GM21381 (cell line): Measurements from ENCODE around the gene ADD2.

Source experiments
- ATAC-seq: cut with Tn5 transposase; IDR thresholded peaks from one replicate; pipeline ENCODE4 v1.9.1; 2021; ENCODE audit warnings: mild to moderate bottlenecking, moderate library complexity; ENCODE audit not compliant: unreplicated experiment

The ADD2 gene

DNA sequence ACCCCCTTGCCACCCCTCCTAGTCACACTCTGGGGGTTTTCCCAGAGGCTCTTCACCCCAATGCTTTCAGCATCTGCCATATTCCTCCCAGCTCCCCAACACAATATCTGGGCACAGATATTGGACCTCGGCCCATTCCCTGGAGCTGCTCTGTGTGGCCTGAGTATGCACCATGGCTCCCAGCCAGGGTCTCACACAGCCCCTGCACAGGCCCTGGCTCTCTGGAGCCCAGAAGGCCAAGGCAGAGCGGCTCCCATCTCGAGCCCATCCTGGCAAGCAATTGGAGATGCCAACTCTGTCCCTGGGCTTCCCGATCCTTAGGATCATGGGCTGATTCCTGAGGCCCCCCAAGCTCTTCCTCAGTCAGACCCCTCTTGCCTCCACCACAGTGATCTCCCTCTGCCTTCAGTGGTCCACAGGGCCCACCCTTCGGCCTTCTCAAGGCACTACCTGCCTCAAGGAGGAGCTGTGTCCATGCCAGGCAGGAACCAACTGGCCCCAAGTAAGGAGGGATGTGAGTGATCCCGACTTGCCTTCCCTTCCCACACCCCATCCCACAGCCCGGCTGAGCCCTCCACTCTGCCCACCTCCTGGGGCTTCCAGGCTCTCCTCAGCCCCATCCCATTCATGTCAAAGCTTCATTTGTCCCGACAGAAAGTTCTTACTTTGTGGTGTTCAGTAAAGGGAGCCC, 62.7 kb downstream of the ADD2 start:
- no peak for ATAC-seq

DNA sequence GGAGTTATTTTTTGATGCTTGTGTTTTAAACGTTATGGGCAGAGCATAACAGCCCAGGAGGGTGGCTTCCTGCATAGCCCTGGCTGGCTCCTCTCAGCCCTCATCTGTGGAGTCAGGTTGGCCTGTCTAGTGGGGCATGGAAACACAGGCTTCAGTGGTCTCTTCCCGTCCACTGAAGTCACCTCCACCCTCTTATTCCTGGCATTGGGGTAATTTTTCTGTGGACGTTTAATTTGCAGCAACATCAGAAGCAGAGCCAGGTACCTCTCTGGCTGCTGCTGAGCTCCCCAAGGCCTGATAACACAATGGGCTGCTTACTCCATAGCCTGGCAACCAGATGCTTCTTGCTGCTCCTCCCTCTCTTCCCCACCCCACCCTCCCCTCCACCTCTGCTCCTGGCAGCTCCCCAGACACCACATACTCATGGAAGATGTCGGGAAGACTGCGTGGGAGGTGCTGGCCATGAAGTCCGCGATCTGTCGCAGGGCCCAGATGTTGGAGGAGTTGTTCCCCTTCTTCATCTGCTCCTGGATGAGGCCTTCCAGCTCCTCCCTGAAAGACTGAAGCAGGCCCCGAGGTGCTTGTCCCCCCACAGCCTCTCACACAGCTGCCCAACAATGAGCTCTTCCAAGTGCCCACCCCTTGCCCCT, 64.0 kb downstream of the ADD2 start:
- ATAC-seq, result no peak

DNA sequence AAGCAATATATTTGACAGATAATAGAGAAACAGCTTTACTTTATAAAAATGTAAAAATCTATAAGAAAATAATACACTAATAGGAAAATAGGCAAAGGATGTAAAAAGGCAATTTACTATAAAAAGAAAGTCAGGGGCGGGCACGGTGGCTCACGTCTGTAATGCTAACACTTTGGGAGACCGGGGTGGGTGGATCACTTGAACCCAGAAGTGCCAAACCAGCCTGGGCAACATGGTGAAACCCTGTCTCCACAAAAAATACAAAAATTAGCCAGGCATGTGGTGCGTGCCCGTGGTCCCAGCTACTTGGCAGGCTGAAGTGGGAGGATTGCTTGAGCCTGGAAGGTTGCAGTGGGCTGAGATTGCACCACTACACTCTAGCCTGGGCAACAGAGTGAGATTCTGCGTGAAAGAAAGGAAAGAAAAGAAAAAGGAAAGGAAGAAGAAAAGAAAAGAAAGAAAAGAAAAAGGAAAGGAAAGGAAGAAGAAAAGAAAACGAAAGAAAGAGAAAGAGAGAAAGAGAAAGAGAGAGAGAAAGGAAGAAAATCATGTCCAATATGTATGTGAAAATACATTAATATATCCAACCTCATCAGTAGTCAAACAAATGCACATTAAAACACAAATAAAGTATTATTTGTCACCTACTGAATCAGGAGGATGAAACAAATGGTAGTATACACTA, 65.1 kb downstream of the ADD2 start:
- ATAC-seq, result no peak

DNA sequence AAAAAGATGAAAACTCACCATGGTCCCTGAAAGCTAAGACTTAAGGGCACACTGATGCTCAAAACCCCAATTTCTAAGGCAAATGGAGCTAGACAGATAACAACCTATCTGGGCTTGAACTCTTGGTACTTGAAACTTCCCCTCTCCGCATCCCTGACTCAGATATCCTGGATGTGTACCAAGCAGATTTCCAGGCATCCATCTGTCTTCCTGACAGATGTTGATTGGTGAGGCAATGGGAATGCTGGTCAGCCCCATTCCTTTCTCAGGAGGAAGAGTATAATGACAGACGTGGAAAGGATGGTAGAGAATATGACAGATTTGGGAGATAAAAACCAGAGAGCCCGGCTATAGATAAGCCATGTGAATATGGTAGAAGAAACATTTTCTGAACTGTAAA, 69.2 kb downstream of the ADD2 start:
- no peak for ATAC-seq

DNA sequence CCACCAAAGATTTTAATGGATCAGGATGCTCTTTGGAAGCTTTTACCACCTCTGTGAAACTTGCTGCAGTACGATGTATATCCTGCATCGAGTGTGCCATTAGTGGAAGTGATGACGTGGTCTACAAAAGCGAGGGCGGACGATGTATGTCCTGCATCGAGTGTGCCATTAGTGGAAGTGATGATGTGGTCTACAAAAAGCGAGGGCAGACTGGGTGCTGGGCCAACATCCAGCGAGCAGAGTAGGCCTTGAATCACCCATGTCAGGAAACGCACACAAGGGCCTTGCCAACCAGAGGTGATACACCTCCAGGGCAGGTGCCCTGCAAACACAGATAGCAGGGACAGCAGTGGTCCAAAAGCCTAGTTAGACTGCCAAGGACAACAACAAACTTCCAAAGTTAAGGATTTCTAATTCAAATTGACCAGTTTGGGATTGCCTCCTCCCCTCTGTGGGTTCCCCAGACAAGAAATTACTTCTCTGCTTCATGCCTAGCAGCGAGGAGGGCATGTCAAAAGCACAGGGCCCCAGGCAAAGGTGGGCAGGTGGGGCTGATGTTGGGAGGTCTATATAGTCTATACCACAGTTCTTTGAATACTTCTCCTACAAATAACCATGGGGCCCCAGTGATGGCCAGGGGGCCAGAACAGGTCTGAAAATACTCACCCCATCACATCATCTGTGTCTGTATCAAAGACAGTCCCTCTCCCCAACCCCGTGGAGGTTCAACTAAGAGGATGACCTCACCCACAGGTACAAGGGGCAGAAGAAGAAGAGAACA, 70.2 kb downstream of the ADD2 start:
- no peak for ATAC-seq

DNA sequence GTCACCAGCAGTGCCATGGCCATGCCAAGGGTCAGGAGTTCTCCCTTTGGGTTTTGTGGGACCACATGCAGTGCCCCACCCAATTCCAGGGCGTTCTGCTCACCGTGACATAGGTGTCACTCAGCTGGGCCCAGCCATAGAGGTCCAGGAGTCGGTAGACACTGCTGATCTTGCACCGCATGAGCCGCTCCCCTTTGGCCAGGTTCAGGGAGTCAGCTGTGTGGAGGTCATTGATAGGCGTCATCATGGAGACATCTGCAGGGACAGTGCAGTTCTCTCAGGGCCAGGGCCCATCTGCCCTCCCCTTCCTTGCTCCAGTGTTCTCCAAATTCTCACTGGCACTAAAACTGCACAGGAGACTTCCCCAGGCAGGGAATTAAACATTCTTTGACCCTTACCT, 71.9 kb downstream of the ADD2 start:
- no peak for ATAC-seq

DNA sequence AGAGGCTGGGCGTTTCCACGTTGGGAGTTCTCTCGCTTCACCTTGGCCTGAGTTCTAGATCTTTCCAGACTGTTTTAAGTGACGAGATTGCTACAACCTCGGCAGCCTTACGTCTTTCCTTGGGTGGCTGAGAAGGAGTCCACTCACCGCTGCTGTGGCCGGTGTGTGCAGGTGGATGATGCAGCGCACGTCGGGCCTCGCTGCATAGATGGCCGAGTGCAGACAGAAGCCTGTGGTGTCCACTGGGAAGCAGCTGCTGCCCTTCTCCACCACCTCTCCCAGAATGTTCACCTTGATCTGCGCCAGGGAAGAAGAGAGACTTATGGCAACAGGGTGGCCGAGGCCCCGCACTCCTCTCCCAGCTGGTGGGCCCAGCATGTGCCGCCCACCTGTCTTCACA, 75.7 kb downstream of the ADD2 start:
- no peak for ATAC-seq

DNA sequence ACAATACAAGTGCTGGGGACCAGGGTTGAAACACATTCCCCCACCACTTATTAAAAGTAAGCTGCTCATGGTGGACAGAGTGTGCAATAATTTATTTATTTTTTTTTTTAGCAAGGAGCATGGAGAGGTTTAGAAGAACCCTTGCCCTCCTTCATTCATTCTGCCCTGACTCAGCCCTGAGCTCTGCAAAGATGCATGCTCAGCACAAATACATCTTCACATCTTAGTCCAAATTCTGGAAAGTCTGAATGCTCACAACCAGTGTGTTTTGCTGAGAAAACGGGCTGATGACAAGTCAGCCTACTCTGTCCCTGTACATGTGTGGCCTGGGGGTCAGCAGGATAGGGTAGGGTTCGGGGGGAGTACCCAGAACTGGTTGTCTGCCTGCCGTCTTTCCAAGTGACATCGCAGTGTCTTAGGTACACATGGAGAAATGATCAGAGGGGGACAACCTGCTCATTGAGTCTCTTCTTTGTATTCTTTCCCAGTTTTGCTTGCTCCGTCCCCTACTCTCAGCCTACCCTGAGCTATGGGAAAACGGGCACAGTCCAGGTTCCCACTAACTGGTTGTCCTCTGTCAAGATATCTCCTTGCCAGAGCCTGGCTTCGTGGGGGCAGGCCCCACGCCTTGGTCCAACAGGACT, 76.4 kb downstream of the ADD2 start:
- ATAC-seq, result no peak

DNA sequence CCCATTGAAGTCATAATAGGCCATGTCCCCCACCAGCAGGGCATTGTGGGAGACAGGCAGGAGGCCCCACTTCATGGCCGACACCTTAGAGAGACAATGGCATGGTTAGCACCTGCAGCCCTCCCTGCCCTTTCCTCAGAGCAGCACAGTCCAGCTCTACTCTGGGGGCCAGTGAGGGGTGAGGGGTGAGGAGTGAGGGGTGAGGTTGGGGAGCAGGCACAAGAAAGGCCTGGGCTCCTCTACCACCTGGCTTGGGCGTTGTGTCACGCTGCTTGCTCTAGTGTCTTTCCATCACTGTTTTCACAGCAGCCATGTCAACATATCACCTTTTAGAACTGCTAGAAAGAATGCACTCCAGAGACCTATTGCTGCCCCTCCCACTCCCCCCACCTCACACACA, 77.2 kb downstream of the ADD2 start:
- ATAC-seq, result no peak

DNA sequence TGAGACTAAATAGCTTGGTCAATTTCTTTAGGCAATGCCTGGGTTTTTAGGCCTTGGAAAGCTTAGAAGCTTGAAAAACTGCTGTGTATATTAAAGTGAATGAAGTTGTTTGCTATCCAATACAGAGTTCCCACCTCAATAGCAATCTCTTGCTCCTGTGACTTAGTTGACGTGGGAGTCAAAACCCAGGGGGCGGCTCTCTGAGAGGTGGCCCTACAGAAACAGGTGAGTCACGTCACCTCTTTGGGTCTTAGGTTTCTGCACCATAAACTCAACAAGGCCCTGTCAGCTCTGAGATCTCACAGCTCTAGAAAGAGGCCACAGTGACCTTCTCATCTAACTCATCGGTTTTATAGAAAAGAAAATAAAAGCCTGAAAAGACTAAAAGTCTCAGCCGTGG, 79.6 kb downstream of the ADD2 start:
- no peak for ATAC-seq

DNA sequence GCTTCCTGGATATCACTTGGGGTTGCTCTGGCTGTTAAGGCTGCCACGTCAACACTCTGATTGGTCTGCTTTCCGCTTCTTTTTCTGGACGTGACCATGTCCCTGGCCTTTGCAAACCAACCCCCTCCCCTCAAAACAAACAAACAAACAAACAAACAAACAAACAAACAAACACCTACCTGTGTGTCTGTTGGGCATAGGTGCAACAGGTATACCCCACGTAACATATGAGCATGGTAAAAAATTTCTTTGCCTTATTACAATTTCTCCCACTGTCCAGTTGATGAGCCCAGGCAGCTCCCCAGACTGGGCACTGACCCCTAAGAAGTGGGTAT, 80.6 kb downstream of the ADD2 start:
- no peak for ATAC-seq

DNA sequence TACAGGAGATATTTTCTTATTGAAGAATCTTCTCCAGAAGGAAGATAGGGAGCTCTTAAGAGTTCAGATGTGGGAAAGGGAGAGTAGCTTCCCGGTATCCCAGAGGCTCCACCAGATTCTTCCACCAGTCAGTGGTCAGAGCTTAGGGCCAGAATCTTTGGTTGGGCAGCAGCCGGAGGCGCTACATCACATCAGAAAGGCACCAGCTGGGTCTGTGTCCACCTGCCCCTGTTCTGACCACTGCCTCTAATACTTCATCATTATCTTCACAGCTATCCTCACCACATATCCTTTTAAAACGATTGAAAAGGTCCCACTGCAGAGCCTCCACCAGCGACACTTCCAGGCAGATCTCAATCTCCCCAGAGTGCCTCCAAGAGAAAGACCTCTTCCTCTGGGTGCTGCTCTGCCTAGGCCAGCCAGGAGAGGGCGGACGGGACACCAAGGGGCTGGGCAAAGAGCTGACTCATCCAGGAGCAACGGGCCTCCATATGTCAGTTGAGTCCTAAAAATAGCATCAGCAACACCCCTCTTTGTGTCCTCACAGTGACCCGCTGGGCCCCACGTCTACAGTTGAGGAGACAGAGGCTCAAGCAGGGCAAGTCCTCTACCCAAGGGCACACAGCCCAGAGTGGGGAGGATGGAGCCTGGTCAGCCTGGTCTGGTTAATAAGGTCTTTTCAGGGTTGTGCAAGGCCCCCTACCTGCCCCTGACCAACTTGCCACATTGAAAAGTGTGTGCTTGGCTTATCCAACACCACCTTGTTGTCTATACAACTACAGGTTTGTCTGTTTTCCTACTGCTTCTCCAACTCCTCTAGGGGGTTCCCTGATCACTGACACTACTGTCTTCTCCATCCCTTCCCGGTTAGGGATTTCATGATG, 81.2 kb downstream of the ADD2 start:
- no peak for ATAC-seq

DNA sequence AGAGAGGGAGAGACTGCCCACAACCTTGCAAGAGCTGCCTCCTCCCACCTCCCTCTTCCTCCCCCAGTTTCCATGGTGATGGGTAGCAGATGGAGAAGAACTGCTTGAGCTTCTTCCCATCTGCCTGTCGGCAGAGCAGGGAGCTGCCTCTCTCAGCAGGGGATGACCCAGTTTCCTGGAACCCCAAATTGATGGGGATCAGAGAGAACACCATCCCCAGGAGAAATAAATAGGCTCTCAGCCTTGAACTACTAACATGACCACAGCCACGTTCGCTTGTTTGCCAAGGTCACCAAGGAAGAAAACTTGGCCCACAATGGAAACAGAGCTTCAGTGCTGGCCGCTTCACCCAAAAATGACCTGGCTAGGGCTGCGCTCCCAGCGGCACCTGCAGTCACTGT, 82.2 kb downstream of the ADD2 start:
- ATAC-seq, result no peak

DNA sequence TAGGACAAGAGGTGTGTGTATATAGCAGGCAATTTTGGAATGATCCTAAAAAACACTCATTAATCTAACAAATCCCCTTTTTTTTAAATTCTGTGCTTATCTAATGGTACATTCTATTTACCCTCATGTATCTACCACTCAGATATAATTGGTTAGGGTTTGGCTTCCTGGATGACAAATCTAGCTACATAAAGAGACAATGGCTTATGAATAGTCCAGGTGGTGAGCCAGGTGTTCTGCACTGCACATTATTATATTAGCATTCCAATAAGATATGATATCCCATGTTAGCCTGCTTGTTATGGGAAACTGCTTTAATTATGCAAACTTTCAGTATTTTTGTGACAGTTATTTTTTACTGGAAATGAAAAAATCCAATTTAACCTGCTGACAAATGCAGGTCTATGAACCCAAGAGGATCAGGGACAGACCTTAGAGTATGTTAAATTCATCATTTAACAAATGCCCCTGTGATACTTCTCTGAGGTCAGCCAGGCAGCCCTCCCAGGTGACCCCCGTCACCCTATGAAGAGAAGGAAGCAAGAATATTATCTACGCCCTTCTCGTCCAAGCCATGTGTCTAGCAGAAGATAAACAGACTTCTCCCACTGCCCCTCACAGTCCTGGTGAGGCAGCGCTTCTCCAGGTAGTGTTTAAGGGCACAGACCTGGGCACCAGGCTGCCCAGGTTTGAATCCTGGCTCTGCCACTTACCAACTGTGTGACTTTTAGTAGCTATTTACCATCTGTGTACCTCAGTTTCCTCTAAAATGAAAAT, 83.0 kb downstream of the ADD2 start:
- no peak for ATAC-seq

DNA sequence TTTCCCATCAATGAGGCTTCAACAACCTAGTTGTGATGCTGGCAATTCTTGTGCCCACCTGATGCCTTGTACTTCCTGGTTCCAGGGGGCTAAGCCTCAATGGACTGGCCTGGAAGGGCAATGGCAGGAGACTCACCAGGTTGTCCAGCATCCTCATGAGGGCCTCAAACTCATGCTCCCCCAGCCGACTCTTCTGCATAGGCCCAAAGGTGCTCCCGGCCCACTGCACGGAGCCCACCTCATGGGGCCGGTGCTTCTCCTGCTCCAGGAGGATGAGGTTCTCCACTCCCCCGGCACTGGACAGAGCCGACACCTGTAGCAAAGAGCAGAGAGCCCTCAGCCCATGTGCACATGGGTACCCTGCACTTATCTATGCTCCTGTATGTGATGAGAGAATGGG, 84.5 kb downstream of the ADD2 start:
- ATAC-seq, result no peak

DNA sequence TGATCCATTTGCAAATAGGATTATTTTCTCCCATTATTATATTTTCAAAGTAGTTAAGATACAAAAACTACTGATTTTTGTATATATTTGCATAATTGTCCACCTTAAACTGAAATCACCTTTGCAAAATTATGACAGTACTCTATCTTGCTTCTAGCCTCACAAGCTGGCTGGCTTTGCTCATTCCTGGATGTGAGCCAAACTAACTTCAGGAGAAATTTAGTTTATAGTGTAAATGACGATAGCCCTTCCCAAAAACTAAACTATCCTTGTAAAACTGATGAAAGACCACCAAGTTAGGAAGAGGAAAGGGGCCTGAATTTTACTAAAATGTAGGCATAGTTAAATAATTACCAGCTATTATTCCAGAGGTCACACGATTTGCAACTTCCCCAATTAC, 87.3 kb downstream of the ADD2 start:
- ATAC-seq, result no peak

DNA sequence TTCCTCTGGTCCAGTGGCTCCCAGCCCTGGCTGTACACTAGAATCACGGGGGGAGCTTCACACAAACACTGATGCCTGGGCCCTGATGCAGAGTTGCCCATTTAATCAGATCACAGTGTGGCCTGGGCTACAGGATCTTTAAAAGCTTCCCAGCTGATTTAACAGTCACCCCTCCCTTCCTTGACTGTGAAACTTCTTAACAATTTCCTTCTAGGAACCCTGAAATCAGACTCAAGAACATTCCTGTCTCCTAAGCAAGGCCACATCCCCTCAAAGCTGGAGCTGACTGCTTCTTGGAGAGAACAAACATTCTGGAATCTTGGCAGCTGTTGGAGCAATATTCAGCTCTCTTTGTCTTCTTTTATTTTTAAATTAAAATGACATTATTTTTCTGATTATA, 88.7 kb downstream of the ADD2 start:
- no peak for ATAC-seq

DNA sequence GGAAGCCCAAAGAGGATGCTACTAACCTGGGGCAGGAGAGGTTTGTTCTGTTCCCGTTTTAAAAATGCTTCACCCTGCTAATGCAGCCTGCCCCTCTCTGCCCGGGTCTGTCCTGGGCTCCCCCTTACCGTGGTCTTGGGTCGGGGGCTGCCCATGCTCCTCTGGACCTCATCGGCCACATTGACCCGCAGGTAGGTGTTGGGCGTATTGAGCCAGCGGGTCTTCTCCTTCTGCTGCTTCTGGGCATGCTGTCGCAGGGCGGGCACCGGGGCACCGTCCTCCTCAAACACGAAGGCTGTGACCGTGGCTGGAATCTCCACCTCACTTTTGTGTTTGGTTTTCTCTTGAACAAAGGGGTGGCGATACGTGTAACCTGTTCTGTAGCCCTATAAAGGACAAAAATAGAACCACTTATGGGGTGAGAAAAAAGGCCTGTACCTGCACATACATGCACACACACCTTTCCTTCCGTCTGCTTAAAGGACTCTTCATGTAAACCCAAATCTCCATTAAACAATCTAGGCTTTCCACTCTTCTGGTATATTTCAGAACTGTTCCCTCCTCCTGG, 89.3 kb downstream of the ADD2 start:
- ATAC-seq, result no peak
